Measurements from ENCODE around the gene SSBP3. TPM values are rescaled to one million over a fixed set of nuclear protein-coding genes. Genes with fewer than 3 reads are reported as not detected.

SSBP3 gene
- total and polyA plus RNA-seq, 9 donors = 41.2 to 247 (median 156) TPM

- H3K36me3 ChIP-seq = no peaks in the 10 kb centered on the region
- H3K27me3 ChIP-seq = no peaks in the 10 kb centered on the region
- 81 to 87% (median 85%) methylated on average over 3 of the region's 3 CpGs for WGBS, 3 donors
- intact Hi-C loops (cut with DNase I) = no loop called here
- H3K27ac ChIP-seq = no peak overlapping the region
- TF ChIP-seq POLR2A (IDR thresholded peaks at IDR 0.05) (no peak), CTCF (IDR thresholded peaks at IDR 0.05) (no peak), EP300 (IDR thresholded peaks at IDR 0.05) (no peak)
- H3K4me3 ChIP-seq = no peak overlapping the region
- H3K4me1 ChIP-seq (ENCODE audit: insufficient read depth) = peaks cover 68% of the 10 kb centered on the region
- no peaks in the 10 kb centered on the region for H3K9me3 ChIP-seq
- DNase-seq = no peak
These were observed 30.9 kb downstream of the SSBP3 start for GRCh38 chr1:54375298-54375697.

GRCh38 chr1:54374766-54375165 lies 31.4 kb downstream of the SSBP3 start:
- H3K4me1 ChIP-seq (ENCODE audit: insufficient read depth) = peaks cover 63% of the 10 kb centered on the region
- WGBS, 3 donors = 12 to 21% (median 15%) methylated on average over 7 to 8 of the region's 8 CpGs

DNA sequence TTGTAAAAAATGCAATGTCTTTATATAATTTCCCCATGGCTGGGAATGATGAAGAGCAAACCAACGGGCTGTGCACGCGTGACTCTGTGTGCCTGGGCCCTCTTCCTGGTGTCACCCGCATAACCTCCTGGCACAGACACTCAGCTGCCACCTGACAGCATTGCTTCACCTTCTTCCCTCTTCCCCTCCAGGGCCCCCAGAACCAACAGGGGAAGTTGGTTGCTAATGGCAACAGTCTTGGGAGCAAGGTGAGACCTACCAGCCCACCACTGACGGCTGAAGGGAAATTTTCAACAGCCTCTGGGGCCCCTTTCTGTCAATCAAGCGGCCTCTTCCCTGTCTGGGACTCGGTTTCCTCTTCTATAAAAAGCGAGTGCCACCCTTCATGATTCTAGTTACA lies 33.2 kb downstream of the SSBP3 start:
- no peaks in the 10 kb centered on the region for H3K9me3 ChIP-seq
- H3K4me3 ChIP-seq = no peak overlapping the region
- no peak overlapping the region for H3K27ac ChIP-seq
- TF ChIP-seq POLR2A (IDR thresholded peaks at IDR 0.05) (no peak), CTCF (IDR thresholded peaks at IDR 0.05) (no peak), EP300 (IDR thresholded peaks at IDR 0.05) (no peak)
- 90 to 93% (median 93%) methylated on average over 8 of the region's 8 CpGs for WGBS, 3 donors
- intact Hi-C loops (cut with DNase I) = no loop called here
- H3K36me3 ChIP-seq = no peaks in the 10 kb centered on the region
- no peaks in the 10 kb centered on the region for H3K27me3 ChIP-seq
- peaks cover 49% of the 10 kb centered on the region for H3K4me1 ChIP-seq (ENCODE audit: insufficient read depth)
- no peak for DNase-seq

More at GRCh38 chr1:54374766-54375165, 31.4 kb downstream of the SSBP3 start:
- TF ChIP-seq POLR2A (IDR thresholded peaks at IDR 0.05) (no peak), EP300 (IDR thresholded peaks at IDR 0.05) (no peak), CTCF (IDR thresholded peaks at IDR 0.05) (no peak)
- Histone ChIP-seq H3K9me3 (no peaks in the 10 kb centered on the region), H3K27ac (no peak overlapping the region), H3K27me3 (no peaks in the 10 kb centered on the region), H3K36me3 (no peaks in the 10 kb centered on the region), H3K4me3 (no peak overlapping the region)
- intact Hi-C loops (cut with DNase I) = no loop called here
- peak in 4 of 5 donors; percentile 53 to 78 (median 68) for DNase-seq

GRCh38 chr1:54371942-54372275 lies 34.3 kb downstream of the SSBP3 start:
- Histone ChIP-seq H3K27ac (no peak overlapping the region), H3K27me3 (no peaks in the 10 kb centered on the region), H3K9me3 (no peaks in the 10 kb centered on the region), H3K4me1 (ENCODE audit: insufficient read depth) (peaks cover 42% of the 10 kb centered on the region), H3K4me3 (no peak overlapping the region), H3K36me3 (no peaks in the 10 kb centered on the region)
- WGBS, 3 donors = 56 to 71% (median 66%) methylated on average over 4 of the region's 4 CpGs
- no peak for DNase-seq
- TF ChIP-seq CTCF (IDR thresholded peaks at IDR 0.05) (no peak), EP300 (IDR thresholded peaks at IDR 0.05) (no peak), POLR2A (IDR thresholded peaks at IDR 0.05) (no peak)
- intact Hi-C loops (cut with DNase I) = no loop called here
